HepG2 (cell line): ENCODE results near the gene ARL16. TPM values are rescaled to one million over a fixed set of nuclear protein-coding genes. Genes with fewer than 3 reads are reported as not detected.

Source experiments
- ARHGAP35 ChIP-seq: sonication (generic); formaldehyde crosslinking; IDR thresholded peaks from 2 replicates; pipeline ENCODE4 v1.9.0; 2022; ENCODE audit warnings: mild to moderate bottlenecking, inconsistent platforms, moderate library complexity, missing genetic modification reagents, borderline replicate concordance
- ATF4 ChIP-seq, 2 experiments: fragments of 450-650 bp in 1 of 2; sonication (generic) in 1 of 2; formaldehyde crosslinking; IDR thresholded peaks; 2 replicates each; pipeline versions ENCODE4 v1.5.0 to v1.8.0; 2020 to 2022; ENCODE audit warnings: mild to moderate bottlenecking in 1 of 2, missing genetic modification reagents in 1 of 2
- HIVEP1 ChIP-seq: sonication (generic); formaldehyde crosslinking; IDR thresholded peaks from 2 replicates; pipeline ENCODE4 v1.4.0; 2020; ENCODE audit warnings: mild to moderate bottlenecking, missing genetic modification reagents
- NFYC ChIP-seq: IDR thresholded peaks from 2 replicates; pipeline ENCODE4 v1.6.1; 2016; ENCODE audit warnings: missing genetic modification reagents, missing compliant biosample characterization
- POLR2AphosphoS2 ChIP-seq: IDR thresholded peaks from 2 replicates; pipeline ENCODE4 v1.6.1; 2011; ENCODE audit warnings: low read depth, low read length, improper control_type of control experiment
- PRDM4 ChIP-seq: sonication (generic); formaldehyde crosslinking; IDR thresholded peaks from 2 replicates; pipeline ENCODE4 v1.9.0; 2021; ENCODE audit warnings: missing genetic modification reagents, borderline replicate concordance
- SCMH1 ChIP-seq: sonication (generic); formaldehyde crosslinking; IDR thresholded peaks from 2 replicates; pipeline ENCODE4 v1.9.0; 2021; ENCODE audit warnings: missing genetic modification reagents, mild to moderate bottlenecking, borderline replicate concordance
- TIGD3 ChIP-seq: sonication (generic); formaldehyde crosslinking; IDR thresholded peaks from 2 replicates; pipeline ENCODE4 v1.5.1; 2020; ENCODE audit warnings: mild to moderate bottlenecking, missing genetic modification reagents, borderline replicate concordance
- ZBTB49 ChIP-seq: sonication (generic); formaldehyde crosslinking; IDR thresholded peaks from 2 replicates; pipeline ENCODE4 v1.4.0; 2020; ENCODE audit warnings: missing genetic modification reagents, borderline replicate concordance
- ZC3H4 ChIP-seq: sonication (generic); formaldehyde crosslinking; IDR thresholded peaks from 2 replicates; pipeline ENCODE4 v1.4.0; 2020; ENCODE audit warnings: missing genetic modification reagents, borderline replicate concordance
- ZMYM4 ChIP-seq: sonication (generic); formaldehyde crosslinking; IDR thresholded peaks from 2 replicates; pipeline ENCODE4 v1.8.1; 2023; ENCODE audit warnings: mild to moderate bottlenecking, missing genetic modification reagents
- ZNF431 ChIP-seq: sonication (generic); formaldehyde crosslinking; IDR thresholded peaks from 2 replicates; pipeline ENCODE4 v1.9.0; 2022; ENCODE audit warnings: missing genetic modification reagents, low read depth, mild to moderate bottlenecking, borderline replicate concordance
- ZNF496 ChIP-seq: sonication (generic); formaldehyde crosslinking; IDR thresholded peaks from 2 replicates; pipeline ENCODE4 v1.8.1; 2023; ENCODE audit warnings: mild to moderate bottlenecking, moderate library complexity, missing genetic modification reagents; ENCODE audit not compliant: insufficient replicate concordance
- ZNF616 ChIP-seq: sonication (generic); formaldehyde crosslinking; IDR thresholded peaks from 2 replicates; pipeline ENCODE4 v1.5.0; 2020; ENCODE audit warnings: low read depth, mild to moderate bottlenecking, missing genetic modification reagents
- ZNF691 ChIP-seq: sonication (generic); formaldehyde crosslinking; IDR thresholded peaks from 2 replicates; pipeline ENCODE4 v1.4.0; 2020; ENCODE audit warnings: missing genetic modification reagents, low read depth, mild to moderate bottlenecking, borderline replicate concordance
- ZNF737 ChIP-seq: sonication (generic); formaldehyde crosslinking; IDR thresholded peaks from 2 replicates; pipeline ENCODE4 v1.5.0; 2020; ENCODE audit warnings: missing genetic modification reagents, mild to moderate bottlenecking, borderline replicate concordance
- ZNF770 ChIP-seq: sonication (generic); formaldehyde crosslinking; IDR thresholded peaks from 2 replicates; pipeline ENCODE4 v1.5.0; 2020; ENCODE audit warnings: mild to moderate bottlenecking, missing genetic modification reagents
- ZSCAN22 ChIP-seq: sonication (generic); formaldehyde crosslinking; IDR thresholded peaks from 2 replicates; pipeline ENCODE4 v1.4.0; 2020; ENCODE audit warnings: mild to moderate bottlenecking, missing genetic modification reagents
- polyA plus RNA-seq, 8 experiments: library from polyadenylated mRNA; depleted of rRNA in 3 of 8; stranded (reverse) in 7 of 8; unstranded in 1 of 8; fragments of >200 nt; fragmentation: Illumina TruSeq in 4 of 8; extraction: Trizol in 4 of 8; gene quantifications; 2 replicates each; pipeline versions ENCODE4 v1.2.1 to v1.2.3, GENCODE V29; 2011 to 2016; ENCODE audit warnings: low read depth in 4 of 8, missing spikeins in 1 of 8, mixed read lengths in 1 of 8; ENCODE audit not compliant: insufficient read depth in 1 of 8
- total RNA-seq, 5 experiments: library from RNA; depleted of rRNA; stranded (reverse); fragments of >200 nt; fragmentation: Illumina TruSeq; extraction: Trizol; gene quantifications; 2 replicates each; pipeline ENCODE4 v1.2.3, GENCODE V29; 2016; ENCODE audit warnings: low read depth in 1 of 5

The ARL16 gene
- total and polyA plus RNA-seq, 2 of the 13 experiments (the other 11 are each of a cell fraction or from before 2014, with no cell fraction given) = 20.8 to 30.8 TPM

GRCh38 chr17:81683208-81683583 is 401 bp downstream of the ARL16 start (continued):
- TF ChIP-seq ATF4 (CRISPR knock-in tag; IDR thresholded peaks at IDR 0.05) (no peak), ZSCAN22 (no peak), POLR2AphosphoS2 (no peak), TIGD3 (CRISPR knock-in tag) (no peak), HIVEP1 (CRISPR knock-in tag) (peak; percentile 7), NFYC (no peak), ZNF737 (CRISPR knock-in tag) (0 out of 2 replicates have a peak, but pooled peaks have one; percentile 43), ZNF431 (no peak), ZNF691 (CRISPR knock-in tag) (no peak), SCMH1 (CRISPR knock-in tag) (no peak), ZNF496 (no peak), ZMYM4 (CRISPR knock-in tag) (no peak), ZNF616 (CRISPR knock-in tag) (no peak), ZNF770 (CRISPR knock-in tag) (no peak), ARHGAP35 (CRISPR knock-in tag) (no peak), PRDM4 (no peak), ZC3H4 (CRISPR knock-in tag) (no peak), ZBTB49 (CRISPR knock-in tag) (no peak)
